Non-pigmented ciliary epithelial cell (primary cell): ENCODE measurements around the gene MYO9B.
"Not testable (repeated sequence)": the region's sequence is repeated elsewhere in the genome, so short reads cannot be mapped to it uniquely, and the experiment has no call there.

ENCODE experiments used
- DNase-seq: peaks from one replicate; pipeline ENCODE4 v3.0.0-alpha.2; 2010; ENCODE audit warnings: low read depth

MYO9B gene

GRCh38 chr19:17148130-17148529 is 72.6 kb downstream of the MYO9B start:
- DNase-seq: no peak

- no peak for DNase-seq
Observed at GRCh38 chr19:17149393-17150135, 74.0 kb downstream of the MYO9B start.

GRCh38 chr19:17153996-17154395 is 78.4 kb downstream of the MYO9B start:
- no peak for DNase-seq

GRCh38 chr19:17155251-17155650 is 79.7 kb downstream of the MYO9B start:
- no peak for DNase-seq

GRCh38 chr19:17156296-17156946 is 80.8 kb downstream of the MYO9B start:
- no peak for DNase-seq

- no peak for DNase-seq
Observed at GRCh38 chr19:17156947-17157302, 81.3 kb downstream of the MYO9B start.

- DNase-seq: no peak
Observed at GRCh38 chr19:17158584-17158983, 83.0 kb downstream of the MYO9B start.

- DNase-seq: no peak
Observed at GRCh38 chr19:17159466-17160393, 84.2 kb downstream of the MYO9B start.

- no peak for DNase-seq
Observed at GRCh38 chr19:17160908-17161307, 85.3 kb downstream of the MYO9B start.

GRCh38 chr19:17162131-17162530 is 86.6 kb downstream of the MYO9B start:
- not testable (repeated sequence) for DNase-seq

- no peak for DNase-seq
Observed at GRCh38 chr19:17162580-17162979, 87.0 kb downstream of the MYO9B start.

GRCh38 chr19:17163652-17164051 is 88.1 kb downstream of the MYO9B start:
- DNase-seq: no peak

GRCh38 chr19:17164639-17165038 is 89.1 kb downstream of the MYO9B start:
- DNase-seq: no peak

GRCh38 chr19:17165715-17166114 is 90.1 kb downstream of the MYO9B start:
- DNase-seq: no peak

- no peak for DNase-seq
Observed at GRCh38 chr19:17170538-17171297, 95.1 kb downstream of the MYO9B start.

GRCh38 chr19:17171874-17172273 is 96.3 kb downstream of the MYO9B start:
- DNase-seq: no peak

GRCh38 chr19:17172624-17173345 is 97.2 kb downstream of the MYO9B start:
- DNase-seq: no peak

- DNase-seq: no peak
Observed at GRCh38 chr19:17178291-17178690, 102.7 kb downstream of the MYO9B start.

- no peak for DNase-seq
Observed at GRCh38 chr19:17180997-17181702, 105.6 kb downstream of the MYO9B start.

- no peak for DNase-seq
Observed at GRCh38 chr19:17183271-17183761, 107.7 kb downstream of the MYO9B start.
